Thoracic aorta (tissue), 2 donors: ENCODE results near the gene ZFPM1. TPM values are rescaled to one million over a fixed set of nuclear protein-coding genes. Genes with fewer than 3 reads are reported as not detected.

Experiments
- ATAC-seq: fragments of 150-250 bp; one replicate; pipeline ENCODE4 v1.8.0; 2017; ENCODE audit warnings: low read depth; ENCODE audit not compliant: insufficient number of reproducible peaks, low FRiP score
- DNase-seq: peaks from one replicate; pipeline ENCODE4 v3.0.0-alpha.2; 2020; ENCODE audit warnings: low spot score
- H3K27ac ChIP-seq, 2 donors: fragments of 200-600 bp; sonication (generic); 1 replicate in 1 of 2; 2 replicates in 1 of 2; pipeline ENCODE4 v1.5.1; 2016; ENCODE audit warnings: mild to moderate bottlenecking in 2 of 2, moderate library complexity in 2 of 2
- H3K27me3 ChIP-seq: fragments of 200-600 bp; sonication (generic); replicated peaks from 2 replicates; pipeline ENCODE4 v1.6.0; 2016; ENCODE audit warnings: mild to moderate bottlenecking; ENCODE audit not compliant: insufficient read depth
- H3K36me3 ChIP-seq: fragments of 200-600 bp; sonication (generic); one replicate; pipeline ENCODE4 v1.5.1; 2016
- H3K4me1 ChIP-seq, 2 donors: fragments of 200-600 bp; sonication (generic); 1 replicate in 1 of 2; 2 replicates in 1 of 2; pipeline versions ENCODE4 v1.5.1 to v1.6.0; 2016; ENCODE audit warnings: low read depth in 2 of 2, mild to moderate bottlenecking in 1 of 2; ENCODE audit not compliant: control insufficient read depth in 1 of 2
- H3K4me3 ChIP-seq: fragments of 200-600 bp; sonication (generic); 2 replicates; pipeline ENCODE4 v1.5.1; 2016; ENCODE audit warnings: mild to moderate bottlenecking
- H3K9me3 ChIP-seq: fragments of 200-600 bp; sonication (generic); 2 replicates; pipeline ENCODE4 v1.5.1; 2016
- total RNA-seq, 2 donors: library from RNA; depleted of rRNA; stranded (reverse); fragments of >200 nt; gene quantifications; one replicate each; pipeline versions ENCODE4 v1.1.0 to v1.2.3, GENCODE V29; 2016
- TF ChIP-seq, protein P1 (sequence below): fragments of 200-600 bp; sonication (generic); IDR thresholded peaks from one replicate; pipeline ENCODE4 v1.5.1; 2019; ENCODE audit warnings: antibody characterized with exemption

The ZFPM1 gene
- total RNA-seq, 2 donors from 2014 or later = 1.8 to 2.5 TPM

DNA sequence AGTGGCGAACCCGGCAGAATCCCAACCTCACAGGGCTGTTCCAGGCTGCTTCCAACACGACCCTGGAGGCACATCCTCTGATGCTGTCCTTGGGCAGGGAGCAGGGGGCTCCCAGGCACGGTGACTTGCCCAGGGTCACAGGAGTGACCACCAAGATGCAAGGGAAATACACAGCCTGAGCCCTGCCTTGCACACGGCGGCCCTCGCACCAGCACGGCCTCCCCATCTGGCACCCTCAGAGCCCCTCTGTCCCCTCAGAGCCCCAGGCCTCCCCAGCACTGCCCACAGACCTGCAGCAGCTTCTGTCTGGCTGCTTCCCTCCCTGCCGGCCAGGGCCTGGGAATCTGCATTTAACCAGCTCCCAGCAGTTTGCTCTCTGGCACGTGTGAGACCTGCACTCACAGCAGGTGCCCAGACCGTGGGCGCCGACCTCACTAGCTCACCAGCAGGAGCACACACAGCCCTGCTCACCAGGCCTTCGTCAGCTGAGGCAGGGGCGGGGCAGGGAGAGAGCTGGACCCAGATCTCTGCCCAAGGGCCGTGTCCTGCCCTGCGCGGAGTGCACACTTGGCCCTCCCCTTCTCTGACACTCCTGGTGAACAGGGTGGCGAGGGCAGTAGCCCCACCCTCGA, 87.4 kb downstream of the ZFPM1 start:
- Histone ChIP-seq H3K4me1 (peaks cover 0 to 3% of the 10 kb centered on the region in 2 donors), H3K27ac (no peak overlapping the region), H3K9me3 (peaks cover 14% of the 10 kb centered on the region), H3K36me3 (no peaks in the 10 kb centered on the region), H3K4me3 (no peak overlapping the region), H3K27me3 (no peaks in the 10 kb centered on the region)
- TF ChIP-seq, protein P1, sequence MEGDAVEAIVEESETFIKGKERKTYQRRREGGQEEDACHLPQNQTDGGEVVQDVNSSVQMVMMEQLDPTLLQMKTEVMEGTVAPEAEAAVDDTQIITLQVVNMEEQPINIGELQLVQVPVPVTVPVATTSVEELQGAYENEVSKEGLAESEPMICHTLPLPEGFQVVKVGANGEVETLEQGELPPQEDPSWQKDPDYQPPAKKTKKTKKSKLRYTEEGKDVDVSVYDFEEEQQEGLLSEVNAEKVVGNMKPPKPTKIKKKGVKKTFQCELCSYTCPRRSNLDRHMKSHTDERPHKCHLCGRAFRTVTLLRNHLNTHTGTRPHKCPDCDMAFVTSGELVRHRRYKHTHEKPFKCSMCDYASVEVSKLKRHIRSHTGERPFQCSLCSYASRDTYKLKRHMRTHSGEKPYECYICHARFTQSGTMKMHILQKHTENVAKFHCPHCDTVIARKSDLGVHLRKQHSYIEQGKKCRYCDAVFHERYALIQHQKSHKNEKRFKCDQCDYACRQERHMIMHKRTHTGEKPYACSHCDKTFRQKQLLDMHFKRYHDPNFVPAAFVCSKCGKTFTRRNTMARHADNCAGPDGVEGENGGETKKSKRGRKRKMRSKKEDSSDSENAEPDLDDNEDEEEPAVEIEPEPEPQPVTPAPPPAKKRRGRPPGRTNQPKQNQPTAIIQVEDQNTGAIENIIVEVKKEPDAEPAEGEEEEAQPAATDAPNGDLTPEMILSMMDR = no peak
- ATAC-seq = no peak
- DNase-seq = no peak

DNA sequence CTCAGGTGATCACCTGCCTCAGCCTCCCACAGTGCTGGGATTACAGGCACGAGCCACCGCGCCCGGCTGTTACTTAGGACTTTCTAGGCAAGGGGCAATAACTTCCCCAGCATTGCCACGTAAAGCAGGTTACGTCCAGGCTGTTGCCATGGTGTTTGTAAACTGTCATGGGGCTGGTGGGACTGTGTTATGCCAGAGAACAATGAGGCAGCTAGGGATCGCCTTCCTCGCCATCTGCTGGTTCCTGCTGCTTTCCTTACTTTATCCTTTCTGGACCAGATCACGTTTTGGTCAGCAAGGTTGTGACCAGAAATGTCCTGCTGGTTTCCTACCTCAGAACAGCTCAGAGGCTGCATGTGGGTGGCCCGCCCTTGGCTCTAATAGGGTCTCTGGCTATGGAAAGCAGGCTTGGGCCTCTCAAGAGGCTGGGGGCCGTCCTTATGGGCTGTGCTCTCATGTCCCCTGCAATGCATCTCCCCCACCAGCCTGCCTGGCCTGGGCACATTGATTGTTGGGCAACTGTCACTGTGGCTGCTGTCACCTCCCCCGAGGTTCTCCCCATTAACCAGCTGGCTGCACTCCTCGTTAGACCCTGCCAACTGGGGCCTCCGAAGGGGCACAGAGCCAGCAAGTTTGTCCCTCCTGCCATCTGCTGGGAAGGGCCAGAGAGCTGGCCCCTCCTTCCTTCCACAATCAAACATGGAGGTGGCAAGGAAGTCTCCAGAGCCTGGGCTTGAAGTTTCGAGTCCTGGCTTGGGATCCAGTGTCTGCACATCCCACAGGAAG, 88.9 kb downstream of the ZFPM1 start:
- no peak overlapping the region for H3K4me3 ChIP-seq
- no peaks in the 10 kb centered on the region for H3K4me1 ChIP-seq
- DNase-seq (no peak), ATAC-seq (no peak)
- TF ChIP-seq, protein P1 = no peak
- H3K27ac ChIP-seq = no peak overlapping the region
- H3K36me3 ChIP-seq = no peaks in the 10 kb centered on the region
- H3K9me3 ChIP-seq = peaks cover 14% of the 10 kb centered on the region
- H3K27me3 ChIP-seq = no peaks in the 10 kb centered on the region

DNA sequence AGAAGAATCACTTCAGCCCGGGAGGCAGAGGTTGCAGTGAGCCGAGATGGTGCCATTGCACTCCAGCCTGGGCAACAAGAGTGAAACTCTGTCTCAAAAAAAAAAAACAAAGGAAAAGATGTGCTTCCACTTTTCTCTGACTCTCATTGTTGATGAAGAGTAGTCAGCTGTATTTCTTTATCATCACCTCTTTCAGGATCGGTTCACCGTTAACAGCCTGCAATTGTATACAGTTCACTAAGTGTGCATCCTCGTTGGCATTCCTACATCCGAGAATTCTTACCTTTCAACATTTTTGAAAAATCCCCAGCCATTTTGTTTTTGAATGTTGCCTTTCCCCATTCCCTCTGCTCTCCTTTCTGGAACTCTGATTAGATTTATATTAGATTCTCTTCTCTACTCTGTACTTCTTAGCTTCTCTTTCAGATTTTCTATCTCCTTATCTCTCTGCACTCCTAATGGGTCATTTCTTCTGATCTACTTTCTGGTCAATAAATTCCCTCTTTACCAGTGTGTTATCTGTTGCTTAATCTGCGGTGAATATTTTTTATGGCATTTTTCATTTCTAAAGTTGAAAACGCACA, 90.2 kb downstream of the ZFPM1 start:
- Histone ChIP-seq H3K27me3 (no peaks in the 10 kb centered on the region), H3K4me3 (no peak overlapping the region), H3K9me3 (peaks cover 14% of the 10 kb centered on the region), H3K4me1 (no peaks in the 10 kb centered on the region), H3K36me3 (no peaks in the 10 kb centered on the region), H3K27ac (no peak overlapping the region)
- TF ChIP-seq, protein P1 = no peak
- no peak for ATAC-seq
- DNase-seq = no peak

DNA sequence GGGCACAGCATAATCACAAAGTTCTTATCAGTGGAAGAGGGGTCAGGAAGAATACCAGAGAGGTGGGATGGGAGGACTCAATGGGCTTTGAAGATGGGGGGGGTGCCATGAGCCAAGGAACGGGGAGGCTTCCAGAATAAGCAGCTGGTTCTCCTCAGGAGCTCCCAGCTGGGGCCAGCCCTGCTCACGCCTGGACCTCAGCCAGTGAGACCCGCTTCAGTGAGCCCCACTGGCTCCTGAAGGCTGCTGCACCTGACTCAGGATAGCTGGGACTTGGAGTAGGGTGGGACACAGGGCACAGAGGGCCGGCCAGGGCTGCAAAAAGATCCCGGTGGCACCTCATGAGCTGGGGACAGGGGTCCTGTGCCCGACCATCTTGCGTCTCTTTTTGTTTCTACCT, 92.7 kb downstream of the ZFPM1 start:
- no peak for DNase-seq
- peaks cover 14% of the 10 kb centered on the region for H3K9me3 ChIP-seq
- no peaks in the 10 kb centered on the region for H3K27me3 ChIP-seq
- ATAC-seq = no peak
- H3K4me1 ChIP-seq = no peaks in the 10 kb centered on the region
- TF ChIP-seq, protein P1 = no peak
- H3K27ac ChIP-seq = no peak overlapping the region
- H3K4me3 ChIP-seq = no peak overlapping the region
- H3K36me3 ChIP-seq = no peaks in the 10 kb centered on the region

DNA sequence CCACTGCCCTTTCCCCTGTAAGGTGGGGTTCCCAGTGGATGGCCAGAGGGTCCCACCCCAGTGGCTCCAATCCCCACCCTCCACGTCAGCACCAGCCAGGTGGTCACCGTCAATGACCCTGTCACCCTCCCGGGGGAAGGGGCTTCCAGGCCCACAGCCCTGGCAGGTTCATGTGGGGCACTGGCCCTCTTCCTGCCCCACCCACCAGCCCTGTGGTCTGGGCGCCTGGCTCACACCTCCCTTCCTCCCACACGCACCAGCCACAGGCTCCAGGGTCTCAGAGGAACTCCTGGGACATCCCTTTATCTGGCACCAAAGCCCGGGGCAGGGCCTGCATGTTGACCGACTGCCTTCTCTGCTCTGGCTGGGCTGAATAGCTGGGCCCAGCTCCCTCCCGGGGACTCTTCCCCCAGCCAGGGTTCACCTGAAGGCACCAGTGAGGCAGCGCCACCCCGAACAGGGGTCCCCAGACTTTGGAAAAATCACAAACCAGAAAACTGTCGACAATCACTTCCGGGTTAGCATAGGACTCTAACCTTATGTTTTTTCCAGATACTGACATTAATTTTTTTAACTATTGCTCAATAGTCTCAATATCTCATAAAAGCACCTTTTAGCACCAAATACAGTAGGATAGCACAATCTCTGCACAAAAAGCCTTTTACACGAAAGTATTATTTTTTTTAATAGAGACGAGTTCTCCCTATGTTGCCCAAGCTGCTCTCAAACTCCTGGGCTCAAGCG, 95.2 kb downstream of the ZFPM1 start:
- TF ChIP-seq, protein P1 = no peak
- no peak for ATAC-seq

More for the DNA sequence above, 95.2 kb downstream of the ZFPM1 start:
- no peaks in the 10 kb centered on the region for H3K36me3 ChIP-seq
- H3K4me3 ChIP-seq = no peak overlapping the region
- no peaks in the 10 kb centered on the region for H3K4me1 ChIP-seq
- H3K27me3 ChIP-seq = no peaks in the 10 kb centered on the region
- peaks cover 8% of the 10 kb centered on the region for H3K9me3 ChIP-seq
- no peak for DNase-seq
- no peak overlapping the region for H3K27ac ChIP-seq
